Astrocyte (in vitro differentiated cells and primary cell): ENCODE results near the gene TMEM184A. TPM values are rescaled to one million over a fixed set of nuclear protein-coding genes. Genes with fewer than 3 reads are reported as not detected.
"Not testable (repeated sequence)": the region's sequence is repeated elsewhere in the genome, so short reads cannot be mapped to it uniquely, and the experiment has no call there.

ENCODE experiments used
- DNase-seq: peaks from one replicate; pipeline ENCODE4 v3.0.0-alpha.2; 2010; ENCODE audit warnings: low read depth
- FAIRE-seq: peaks from 2 replicates; lab custom pipeline; 2011; peaks lifted over from hg19 to GRCh38; lab: Jason Lieb, UNC
- H2AFZ ChIP-seq: 2 replicates; pipeline ENCODE4 v1.6.0; 2012; ENCODE audit warnings: low read depth, low read length, inconsistent platforms
- H3K27ac ChIP-seq: 2 replicates; pipeline ENCODE4 v1.5.1; 2011; ENCODE audit warnings: low read depth, low read length, inconsistent platforms
- H3K27me3 ChIP-seq: 2 replicates; pipeline ENCODE4 v1.6.0; 2011; ENCODE audit warnings: low read length, inconsistent platforms; ENCODE audit not compliant: insufficient read depth
- H3K36me3 ChIP-seq: 2 replicates; pipeline ENCODE4 v1.5.1; 2011; ENCODE audit warnings: low read length, inconsistent platforms; ENCODE audit not compliant: insufficient read depth
- H3K4me1 ChIP-seq: 2 replicates; pipeline ENCODE4 v1.5.1; 2011; ENCODE audit warnings: low read length, inconsistent platforms; ENCODE audit not compliant: insufficient read depth
- H3K4me2 ChIP-seq: 2 replicates; pipeline ENCODE4 v1.6.0; 2012; ENCODE audit warnings: low read length, inconsistent platforms
- H3K4me3 ChIP-seq: 2 replicates; pipeline ENCODE4 v1.5.1; 2011; ENCODE audit warnings: low read depth, mild to moderate bottlenecking, low read length, inconsistent platforms; ENCODE audit not compliant: insufficient read depth
- H3K79me2 ChIP-seq: 2 replicates; pipeline ENCODE4 v1.6.0; 2012; ENCODE audit warnings: mild to moderate bottlenecking, low read length, inconsistent platforms; ENCODE audit not compliant: insufficient read depth
- H3K9ac ChIP-seq: 2 replicates; pipeline ENCODE4 v1.6.0; 2012; ENCODE audit warnings: mild to moderate bottlenecking, low read length, inconsistent platforms
- H3K9me3 ChIP-seq: 2 replicates; pipeline ENCODE4 v1.5.1; 2012; ENCODE audit warnings: low read depth, mild to moderate bottlenecking, low read length, inconsistent platforms; ENCODE audit not compliant: insufficient read depth
- H4K20me1 ChIP-seq: 2 replicates; pipeline ENCODE4 v1.6.0; 2012; ENCODE audit warnings: low read length, inconsistent platforms; ENCODE audit not compliant: insufficient read depth
- H3K27ac Mint-ChIP-seq: one replicate; pipeline ENCODE4 v1.8.0; 2021; ENCODE audit warnings: mild to moderate bottlenecking, mixed read lengths; ENCODE audit not compliant: unreplicated experiment
- H3K27me3 Mint-ChIP-seq: one replicate; pipeline ENCODE4 v1.8.0; 2021; ENCODE audit warnings: low read depth, mixed read lengths; ENCODE audit not compliant: unreplicated experiment
- H3K36me3 Mint-ChIP-seq: one replicate; pipeline ENCODE4 v1.8.0; 2021; ENCODE audit warnings: low read depth, mixed read lengths; ENCODE audit not compliant: unreplicated experiment
- H3K4me1 Mint-ChIP-seq: one replicate; pipeline ENCODE4 v1.8.0; 2021; ENCODE audit warnings: low read depth, mixed read lengths; ENCODE audit not compliant: unreplicated experiment
- H3K4me3 Mint-ChIP-seq: one replicate; pipeline ENCODE4 v1.8.0; 2021; ENCODE audit warnings: mild to moderate bottlenecking, moderate library complexity, mixed read lengths; ENCODE audit not compliant: unreplicated experiment
- H3K9me3 Mint-ChIP-seq: one replicate; pipeline ENCODE4 v1.8.0; 2021; ENCODE audit warnings: mild to moderate bottlenecking, mixed read lengths; ENCODE audit not compliant: unreplicated experiment
- EZH2 ChIP-seq: IDR thresholded peaks from 2 replicates; pipeline ENCODE4 v1.6.1; 2012; ENCODE audit warnings: mild to moderate bottlenecking, low read length, inconsistent platforms; ENCODE audit not compliant: insufficient read depth
- total RNA-seq: library from RNA; stranded (reverse); gene quantifications from 2 replicates; pipeline ENCODE4 v1.2.1, GENCODE V29; 2021
- TF ChIP-seq, protein P1 (sequence below): IDR thresholded peaks from 2 replicates; pipeline ENCODE4 v1.5.1; 2011; ENCODE audit warnings: low read depth, mild to moderate bottlenecking, inconsistent platforms, low read length, moderate library complexity; ENCODE audit not compliant: insufficient read depth

TMEM184A gene
- total RNA-seq, 1 donor from 2014 or later = 2.1 TPM

DNA sequence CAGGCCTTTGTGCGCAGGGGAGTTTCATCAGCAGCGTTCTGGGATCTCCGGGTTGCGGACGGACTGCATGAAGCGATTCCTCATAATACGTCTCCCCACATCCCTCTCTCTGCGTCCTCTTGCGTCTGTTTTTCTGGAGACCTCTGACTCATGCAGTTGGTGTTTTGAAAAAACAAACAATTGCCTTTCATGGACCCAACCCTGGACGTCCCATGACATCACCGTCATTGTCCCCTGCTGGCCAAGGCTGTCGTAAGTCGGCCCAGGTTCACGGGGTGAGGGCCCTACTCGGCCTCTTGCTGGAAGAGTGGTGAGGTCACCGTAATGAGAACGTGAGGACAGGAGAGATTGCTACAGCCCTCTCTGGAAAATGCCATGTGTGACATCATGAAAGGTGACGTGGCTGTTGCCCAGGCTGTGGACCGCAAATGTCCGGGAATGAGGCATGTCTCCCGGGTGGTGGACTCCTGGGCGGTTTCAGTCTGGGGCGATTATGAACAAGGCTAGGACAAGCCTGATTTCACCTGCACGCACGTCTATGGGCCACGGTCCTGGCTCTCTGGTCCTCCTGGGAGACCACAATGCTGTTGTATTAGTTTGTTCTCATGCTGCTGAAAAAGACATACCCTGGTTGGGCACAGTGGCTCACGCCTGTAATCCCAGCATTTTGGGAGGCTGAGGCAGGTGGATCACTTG lies 35.3 kb downstream of the TMEM184A start:
- H3K9ac ChIP-seq = peak overlapping the region; percentile 80
- peaks cover 5% of the 10 kb centered on the region for H3K9me3 ChIP-seq
- peaks cover 12% of the 10 kb centered on the region for H3K9me3 Mint-ChIP-seq
- peaks cover 8% of the 10 kb centered on the region for H3K36me3 Mint-ChIP-seq
- H3K79me2 ChIP-seq = no peaks in the 10 kb centered on the region
- peak; percentile 90 for DNase-seq
- no peak overlapping the region for H3K4me3 ChIP-seq
- peak overlapping the region; percentile 91 for H3K27ac ChIP-seq
- H3K27me3 ChIP-seq = peaks cover 3% of the 10 kb centered on the region
- peak overlapping the region; percentile 26 for H2AFZ ChIP-seq
- peaks cover 3% of the 10 kb centered on the region for H3K4me1 Mint-ChIP-seq
- H3K27me3 Mint-ChIP-seq = peaks cover 9% of the 10 kb centered on the region
- peak overlapping the region; percentile 47 for H3K4me2 ChIP-seq
- H3K27ac Mint-ChIP-seq = peak overlapping the region; percentile 62
- peaks cover 13% of the 10 kb centered on the region for H3K4me1 ChIP-seq
- no peaks in the 10 kb centered on the region for H4K20me1 ChIP-seq
- no peak overlapping the region for H3K4me3 Mint-ChIP-seq
- no peaks in the 10 kb centered on the region for H3K36me3 ChIP-seq
- FAIRE-seq = no peak
- TF ChIP-seq EZH2 = no peak
- TF ChIP-seq, protein P1, sequence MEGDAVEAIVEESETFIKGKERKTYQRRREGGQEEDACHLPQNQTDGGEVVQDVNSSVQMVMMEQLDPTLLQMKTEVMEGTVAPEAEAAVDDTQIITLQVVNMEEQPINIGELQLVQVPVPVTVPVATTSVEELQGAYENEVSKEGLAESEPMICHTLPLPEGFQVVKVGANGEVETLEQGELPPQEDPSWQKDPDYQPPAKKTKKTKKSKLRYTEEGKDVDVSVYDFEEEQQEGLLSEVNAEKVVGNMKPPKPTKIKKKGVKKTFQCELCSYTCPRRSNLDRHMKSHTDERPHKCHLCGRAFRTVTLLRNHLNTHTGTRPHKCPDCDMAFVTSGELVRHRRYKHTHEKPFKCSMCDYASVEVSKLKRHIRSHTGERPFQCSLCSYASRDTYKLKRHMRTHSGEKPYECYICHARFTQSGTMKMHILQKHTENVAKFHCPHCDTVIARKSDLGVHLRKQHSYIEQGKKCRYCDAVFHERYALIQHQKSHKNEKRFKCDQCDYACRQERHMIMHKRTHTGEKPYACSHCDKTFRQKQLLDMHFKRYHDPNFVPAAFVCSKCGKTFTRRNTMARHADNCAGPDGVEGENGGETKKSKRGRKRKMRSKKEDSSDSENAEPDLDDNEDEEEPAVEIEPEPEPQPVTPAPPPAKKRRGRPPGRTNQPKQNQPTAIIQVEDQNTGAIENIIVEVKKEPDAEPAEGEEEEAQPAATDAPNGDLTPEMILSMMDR = no peak

DNA sequence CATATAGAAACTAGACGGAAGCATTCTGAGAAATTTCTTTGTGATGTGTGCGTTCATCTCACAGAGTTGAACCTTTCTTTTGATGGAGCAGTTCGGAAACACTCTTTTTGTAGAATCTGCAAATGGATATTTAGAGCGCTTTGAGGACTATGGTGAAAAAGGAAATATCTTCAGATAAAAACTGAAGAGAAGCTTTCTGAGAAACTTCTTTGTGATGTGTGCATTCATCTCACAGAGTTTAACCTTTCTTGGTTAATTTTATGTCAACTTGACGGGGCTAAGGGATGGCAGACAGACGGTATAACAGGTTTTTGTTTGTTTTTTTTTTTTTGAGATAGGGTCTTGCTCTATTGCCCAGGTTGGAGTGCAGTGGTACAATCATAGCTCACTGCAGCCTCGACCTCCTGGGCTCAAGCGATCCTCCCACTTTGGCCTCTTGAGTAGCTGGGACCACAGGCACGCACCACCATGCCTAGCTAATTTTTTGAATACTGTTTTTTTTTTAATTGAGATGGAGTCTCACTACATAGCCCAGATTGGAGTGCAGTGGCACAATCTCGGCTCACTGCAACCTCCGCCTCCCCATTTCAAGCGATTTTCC lies 36.6 kb downstream of the TMEM184A start:
- not testable (repeated sequence) for H3K36me3 Mint-ChIP-seq, H3K4me3 ChIP-seq, H3K27ac Mint-ChIP-seq, DNase-seq, H3K27me3 ChIP-seq, H4K20me1 ChIP-seq, H3K4me3 Mint-ChIP-seq, H2AFZ ChIP-seq, H3K9me3 ChIP-seq, FAIRE-seq, H3K4me1 Mint-ChIP-seq, H3K27me3 Mint-ChIP-seq, H3K9ac ChIP-seq, H3K36me3 ChIP-seq, H3K4me2 ChIP-seq, H3K79me2 ChIP-seq
- H3K4me1 ChIP-seq = peaks cover 17% of the 10 kb centered on the region
- peaks cover 12% of the 10 kb centered on the region for H3K9me3 Mint-ChIP-seq
- H3K27ac ChIP-seq = peak overlapping the region; percentile 91

DNA sequence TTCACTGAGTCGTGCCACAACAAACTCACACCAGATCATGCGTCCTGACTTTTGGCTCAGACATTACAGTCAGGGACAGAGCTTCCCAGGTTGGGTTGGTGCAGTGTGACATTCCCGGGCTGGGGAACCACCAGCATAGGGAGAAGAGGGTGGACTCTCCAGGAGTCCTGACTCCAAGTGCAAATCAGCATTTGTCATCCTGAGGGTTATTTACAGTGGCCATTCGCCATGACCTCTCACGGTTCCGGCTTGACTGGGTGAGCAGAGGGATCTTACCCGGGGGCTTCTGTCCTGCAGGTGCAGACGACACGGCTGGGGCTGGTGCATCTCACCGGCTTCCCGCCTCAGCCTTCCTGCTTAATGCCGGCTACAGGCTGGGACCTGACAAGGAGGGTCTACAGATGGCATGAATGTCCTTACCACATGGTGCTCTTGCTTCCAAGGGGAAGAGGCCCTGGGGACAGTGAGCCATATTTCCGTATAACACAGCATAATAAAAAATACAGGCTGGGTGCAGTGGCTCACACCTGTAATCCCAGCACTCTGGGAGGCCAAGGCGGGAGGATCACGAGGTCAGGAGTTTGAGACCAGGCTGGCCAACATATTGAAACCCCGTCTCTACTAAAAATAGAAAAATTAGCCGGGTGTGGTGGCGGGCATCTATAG lies 39.3 kb downstream of the TMEM184A start:
- Mint-ChIP-seq H3K9me3 (peaks cover 12% of the 10 kb centered on the region), H3K4me1 (peaks cover 3% of the 10 kb centered on the region), H3K27me3 (no peaks in the 10 kb centered on the region), H3K4me3 (no peak overlapping the region), H3K27ac (no peak overlapping the region), H3K36me3 (peaks cover 8% of the 10 kb centered on the region)
- no peak overlapping the region for H3K9ac ChIP-seq
- no peak overlapping the region for H2AFZ ChIP-seq
- FAIRE-seq = no peak
- H3K4me1 ChIP-seq = peaks cover 32% of the 10 kb centered on the region
- no peaks in the 10 kb centered on the region for H4K20me1 ChIP-seq
- H3K27me3 ChIP-seq = no peaks in the 10 kb centered on the region
- no peak overlapping the region for H3K4me3 ChIP-seq
- peaks cover 5% of the 10 kb centered on the region for H3K9me3 ChIP-seq
- no peak overlapping the region for H3K4me2 ChIP-seq
- H3K36me3 ChIP-seq = no peaks in the 10 kb centered on the region
- H3K79me2 ChIP-seq = no peaks in the 10 kb centered on the region
- no peak for TF ChIP-seq EZH2
- TF ChIP-seq, protein P1 = no peak
- DNase-seq = no peak
- no peak overlapping the region for H3K27ac ChIP-seq

DNA sequence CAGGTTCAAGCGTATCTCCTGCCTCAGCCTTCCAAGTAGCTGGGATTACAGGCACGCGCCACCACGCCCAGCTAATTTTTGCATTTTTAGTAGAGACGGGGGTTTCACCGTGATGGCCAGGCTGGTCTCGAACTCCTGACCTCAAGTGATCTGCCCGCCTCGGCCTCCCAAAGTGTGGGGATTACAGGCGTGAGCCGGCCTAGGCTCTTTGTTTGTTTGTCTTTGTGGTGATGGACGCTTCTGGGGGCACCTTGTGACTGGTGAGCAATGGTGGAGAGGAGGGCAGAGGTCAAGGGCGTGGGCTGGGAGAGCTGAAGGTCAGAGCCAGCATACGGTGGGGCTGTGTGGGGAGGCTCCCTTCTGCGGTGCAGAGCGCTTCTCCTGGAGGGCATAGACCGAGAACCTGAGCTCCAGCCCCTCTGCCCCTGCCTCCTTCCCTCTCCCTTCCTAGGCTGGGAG lies 40.5 kb downstream of the TMEM184A start:
- peaks cover 12% of the 10 kb centered on the region for H3K9me3 Mint-ChIP-seq
- not testable (repeated sequence) for FAIRE-seq, H3K9ac ChIP-seq, H3K27ac ChIP-seq, H3K4me2 ChIP-seq, H3K4me3 Mint-ChIP-seq, H3K27me3 Mint-ChIP-seq, H3K36me3 ChIP-seq, H3K9me3 ChIP-seq, DNase-seq, H4K20me1 ChIP-seq, H3K4me1 Mint-ChIP-seq, H3K79me2 ChIP-seq, H3K36me3 Mint-ChIP-seq, H3K27ac Mint-ChIP-seq, H3K27me3 ChIP-seq, H2AFZ ChIP-seq, H3K4me3 ChIP-seq
- H3K4me1 ChIP-seq = peaks cover 27% of the 10 kb centered on the region
